PC-9 (cell line): Measurements from ENCODE around the gene FRMD8. TPM values are rescaled to one million over a fixed set of nuclear protein-coding genes. Genes with fewer than 3 reads are reported as not detected.

Experiments
- BruUV-seq: library from RNA; stranded (reverse); fragments of 400-500 nt; replicated peaks from 2 replicates; lab custom pipeline; 2021; lab: Mats Ljungman, UMichigan
- CTCF ChIA-PET: fragments of 300-600 bp; sonication (Branson Sonifier 250); formaldehyde crosslinking; loops from one replicate; lab custom pipeline; 2022; ENCODE audit warnings: antibody characterized with exemption; lab: Charles Lee
- POLR2A ChIA-PET: fragments of 300-600 bp; sonication (Branson Sonifier 250); formaldehyde crosslinking; loops from one replicate; lab custom pipeline; 2022; ENCODE audit warnings: antibody characterized with exemption; ENCODE audit not compliant: unreplicated experiment; lab: Charles Lee
- DNase-seq, 2 experiments: peaks; one replicate each; pipeline versions ENCODE4 v3.0.0 to v3.0.0-alpha.2; 2015 to 2022; ENCODE audit warnings: mixed read lengths in 1 of 2
- H2AFZ ChIP-seq: fragments of 200-600 bp; sonication (generic); 2 replicates; pipeline ENCODE4 v1.8.1; 2017; ENCODE audit warnings: antibody characterized with exemption
- H3F3A ChIP-seq: fragments of 200-600 bp; sonication (generic); 2 replicates; pipeline ENCODE4 v1.8.1; 2017; ENCODE audit warnings: antibody characterized with exemption, mild to moderate bottlenecking, low read depth; ENCODE audit not compliant: insufficient read depth
- H3K27ac ChIP-seq: fragments of 200-600 bp; sonication (generic); 2 replicates; pipeline ENCODE4 v1.6.1; 2016; ENCODE audit warnings: mixed run types
- H3K27me3 ChIP-seq: fragments of 200-600 bp; sonication (generic); 2 replicates; pipeline ENCODE4 v1.6.1; 2016; ENCODE audit warnings: low read depth, mixed run types; ENCODE audit not compliant: insufficient read depth
- H3K36me3 ChIP-seq: fragments of 200-600 bp; sonication (generic); 2 replicates; pipeline ENCODE4 v1.6.1; 2016; ENCODE audit warnings: low read depth, mixed run types
- H3K4me1 ChIP-seq: fragments of 200-600 bp; sonication (generic); replicated peaks from 2 replicates; pipeline ENCODE4 v1.6.1; 2016; ENCODE audit warnings: mixed run types; ENCODE audit not compliant: insufficient read depth
- H3K4me2 ChIP-seq: fragments of 200-600 bp; sonication (generic); 2 replicates; pipeline ENCODE4 v1.6.1; 2017; ENCODE audit warnings: mixed run types
- H3K4me3 ChIP-seq: fragments of 200-600 bp; sonication (generic); 2 replicates; pipeline ENCODE4 v1.6.1; 2016; ENCODE audit warnings: mixed run types
- H3K79me2 ChIP-seq: fragments of 200-600 bp; sonication (generic); 2 replicates; pipeline ENCODE4 v1.6.1; 2017; ENCODE audit warnings: low read depth, mixed run types
- H3K9me2 ChIP-seq: fragments of 200-600 bp; sonication (generic); 2 replicates; pipeline ENCODE4 v1.8.1; 2017; ENCODE audit warnings: mild to moderate bottlenecking; ENCODE audit not compliant: insufficient read depth
- H3K9me3 ChIP-seq: fragments of 200-600 bp; sonication (generic); 2 replicates; pipeline ENCODE4 v1.8.1; 2016; ENCODE audit warnings: low read depth; ENCODE audit not compliant: insufficient read depth
- H4K20me1 ChIP-seq: fragments of 200-600 bp; sonication (generic); 2 replicates; pipeline ENCODE4 v1.8.1; 2017; ENCODE audit not compliant: insufficient read depth
- CTCF ChIP-seq: fragments of 200-600 bp; sonication (generic); conservative IDR thresholded peaks from 2 replicates; pipeline ENCODE4 v1.6.1; 2017; ENCODE audit warnings: mixed run types, antibody characterized with exemption, mild to moderate bottlenecking, moderate library complexity
- EZH2 ChIP-seq: fragments of 200-600 bp; sonication (generic); IDR thresholded peaks from 2 replicates; pipeline ENCODE4 v1.8.0; 2017; ENCODE audit warnings: antibody characterized with exemption, low read depth
- intact Hi-C: fragments of 100-400 bp; cut with micrococcal nuclease; formaldehyde crosslinking; loops from one replicate; pipeline ENCODE4 v1.10.0; 2022; ENCODE audit not compliant: unreplicated experiment
- total RNA-seq: library from RNA; stranded (reverse); gene quantifications from 2 replicates; pipeline ENCODE4 v1.2.3, GENCODE V29; 2021

FRMD8 gene
- total RNA-seq, 1 experiment from 2014 or later = 32.4 TPM

- Histone ChIP-seq H3K9me3 (no peaks in the 10 kb centered on the region), H3K9me2 (no peaks in the 10 kb centered on the region), H2AFZ (no peak overlapping the region), H3K79me2 (peaks cover 64% of the 10 kb centered on the region), H3K4me3 (peak overlapping the region; percentile 90), H3K27ac (peak overlapping the region; percentile 100), H4K20me1 (peaks cover 28% of the 10 kb centered on the region), H3K4me1 (peaks cover 57% of the 10 kb centered on the region), H3K36me3 (peaks cover 25% of the 10 kb centered on the region), H3K4me2 (peak overlapping the region; percentile 99), H3K27me3 (no peaks in the 10 kb centered on the region), H3F3A (peaks cover 70% of the 10 kb centered on the region)
- no peak for TF ChIP-seq EZH2
- no peak for TF ChIP-seq CTCF
- ChIA-PET CTCF (interaction anchor here (0.6 kb wide), 1 partner anchor 48 kb away, joined by 3 read pairs; no protein-coding TSS in a partner anchor), POLR2A (interaction anchor here (0.6 to 3.2 kb wide), 18 partner anchors 12 to 526 kb away, joined by 3 to 97 read pairs (median 8); partner anchors contain the start of gene MALAT1)
- no peak for DNase-seq
- intact Hi-C loops = loop anchor here (2.0 to 5.0 kb wide), 3 partner anchors 78 to 152 kb away; partner anchors contain the start of genes FAM89B, LTBP3, MALAT1 and ZNRD2
- BruUV-seq = no TSS peak
Observed at GRCh38 chr11:65420506-65420905, 34.1 kb downstream of the FRMD8 start.

GRCh38 chr11:65420979-65421793, 34.7 kb downstream of the FRMD8 start:
- TF ChIP-seq EZH2 (no peak), CTCF (0 out of 2 replicates have a peak, but pooled peaks have one; percentile 23)
- Histone ChIP-seq H3F3A (peaks cover 72% of the 10 kb centered on the region), H3K27me3 (no peaks in the 10 kb centered on the region), H2AFZ (no peak overlapping the region), H3K27ac (peak overlapping the region; percentile 100), H4K20me1 (peaks cover 35% of the 10 kb centered on the region), H3K79me2 (peaks cover 71% of the 10 kb centered on the region), H3K4me1 (peaks cover 52% of the 10 kb centered on the region), H3K36me3 (peaks cover 32% of the 10 kb centered on the region), H3K9me3 (no peaks in the 10 kb centered on the region), H3K4me3 (peak overlapping the region; percentile 90), H3K9me2 (no peaks in the 10 kb centered on the region), H3K4me2 (peak overlapping the region; percentile 99)
- intact Hi-C loops = loop anchor here (2.0 to 5.0 kb wide), 3 partner anchors 78 to 151 kb away; partner anchors contain the start of genes FAM89B, LTBP3, MALAT1 and ZNRD2
- POLR2A ChIA-PET = interaction anchor here (0.5 to 3.2 kb wide), 24 partner anchors 16 to 527 kb away, joined by 3 to 27 read pairs (median 6); partner anchors contain the start of genes MALAT1 and PCNX3
- CTCF ChIA-PET = no interaction called here
- DNase-seq = peak; percentile 95
- no TSS peak for BruUV-seq
